HuH-7 (cell line): ENCODE results near the gene SETMAR.
A peak's percentile ranks its signal among the peaks of the same experiment; 100 is the strongest.

Experiments used
- DNase-seq: peaks from one replicate; pipeline ENCODE4 v3.0.0; 2011; ENCODE audit warnings: low spot score

SETMAR gene

GRCh38 chr3:4351164-4351855 is 48.1 kb downstream of the SETMAR start:
- no peak for DNase-seq

GRCh38 chr3:4351872-4352271 is 48.7 kb downstream of the SETMAR start:
- no peak for DNase-seq

GRCh38 chr3:4355401-4356219 is 52.4 kb downstream of the SETMAR start:
- DNase-seq: peak; percentile 16

- DNase-seq: no peak
Measured at GRCh38 chr3:4356220-4356540, 53.0 kb downstream of the SETMAR start.

- no peak for DNase-seq
Measured at GRCh38 chr3:4356546-4357410, 53.6 kb downstream of the SETMAR start.

GRCh38 chr3:4358273-4358672 is 55.1 kb downstream of the SETMAR start:
- no peak for DNase-seq

- no peak for DNase-seq
Measured at GRCh38 chr3:4359805-4360502, 56.8 kb downstream of the SETMAR start.

- no peak for DNase-seq
Measured at GRCh38 chr3:4360817-4361216, 57.6 kb downstream of the SETMAR start.

- DNase-seq: no peak
Measured at GRCh38 chr3:4362523-4362922, 59.4 kb downstream of the SETMAR start.
